Activated T-cell treated with anti-CD3 and anti-CD28 coated beads, Interleukin-2, amount 50 U/mL, for 48 hours (primary cell): ENCODE data around the gene LRRC8E.
A peak's percentile ranks its signal among the peaks of the same experiment; 100 is the strongest.

Experiments
- DNase-seq, 2 experiments: peaks; one replicate each; pipeline ENCODE4 v3.0.0-alpha.2; 2020

LRRC8E gene

DNA sequence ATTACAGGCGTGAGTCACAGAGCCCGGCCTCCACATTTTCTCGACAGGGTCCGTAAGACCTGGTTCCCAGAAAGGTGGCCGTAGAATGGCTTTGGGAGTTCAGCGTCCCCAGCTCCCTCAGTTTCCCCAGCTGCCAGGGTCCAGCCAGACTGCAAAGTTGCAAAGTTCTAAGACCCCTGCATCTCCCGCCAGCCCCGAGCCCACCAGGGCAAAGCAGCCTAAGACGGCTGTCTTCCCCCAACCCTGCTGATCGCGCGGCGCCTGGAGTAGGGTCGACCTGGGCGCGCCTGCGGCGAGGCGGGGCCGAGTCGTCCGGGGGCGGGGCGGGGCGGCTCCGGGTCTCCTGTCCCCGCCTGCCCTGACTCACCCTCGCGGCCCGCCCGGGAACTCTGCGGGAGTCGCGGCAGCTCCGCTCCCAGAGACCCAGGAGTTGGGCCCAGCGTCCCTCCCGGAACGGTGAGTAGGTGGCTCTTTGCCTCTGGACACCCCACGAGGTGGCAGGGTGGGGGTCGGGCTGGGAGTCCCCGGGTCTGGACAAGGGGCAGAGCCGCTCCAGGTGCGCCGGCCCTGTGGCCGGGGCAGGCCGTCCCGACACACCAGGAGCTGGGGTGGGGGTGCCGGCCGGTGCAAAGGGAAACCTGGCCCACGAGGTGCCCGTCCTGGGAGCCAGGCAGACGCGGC, at the start of gene LRRC8E:
TSS of gene LRRC8E (plus strand) at position 366 of the 681 bp plus-strand sequence. CDS start 7,094 bp downstream, outside the sequence.
- DNase-seq, result peak; percentile 58 to 72

DNA sequence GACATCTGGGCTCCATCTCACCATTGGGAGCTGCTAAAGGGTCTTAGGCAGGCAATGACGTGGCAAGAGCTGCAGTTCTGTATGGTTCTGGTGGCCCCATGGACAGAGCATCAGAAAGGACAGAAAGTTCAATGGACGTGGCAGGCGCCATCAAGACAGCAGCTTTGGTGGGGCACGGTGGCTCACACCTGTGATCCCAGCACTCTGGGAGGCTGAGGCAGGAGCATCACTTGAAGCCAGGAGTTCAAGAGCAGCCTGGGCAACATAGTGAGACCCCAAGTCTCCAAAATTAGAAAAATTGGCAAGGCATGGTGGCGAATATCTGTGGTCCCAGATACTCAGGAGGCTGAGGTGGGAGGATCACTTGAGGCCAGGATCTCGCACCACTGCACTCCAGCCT, 48.8 kb upstream of the LRRC8E start:
- no peak for DNase-seq

DNA sequence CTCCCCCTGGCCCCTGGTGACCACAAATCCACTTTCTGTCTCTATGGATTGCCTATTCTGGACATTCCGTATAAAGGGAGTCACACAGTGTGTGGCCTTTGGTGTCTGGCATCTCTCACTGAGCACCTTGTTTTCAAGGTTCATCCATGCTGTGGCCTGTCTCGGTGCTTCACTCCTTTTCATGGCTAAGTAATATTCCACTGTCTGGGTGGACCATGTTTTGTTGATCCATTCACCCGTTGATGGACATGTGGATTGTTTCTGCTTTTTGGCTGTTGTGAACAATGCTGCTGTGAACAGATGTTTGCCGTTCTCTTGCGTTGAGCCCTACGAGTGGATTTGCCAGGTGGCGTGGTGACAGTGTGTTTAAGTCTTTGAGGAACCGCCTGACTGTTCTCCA, 47.7 kb upstream of the LRRC8E start:
- no peak for DNase-seq

DNA sequence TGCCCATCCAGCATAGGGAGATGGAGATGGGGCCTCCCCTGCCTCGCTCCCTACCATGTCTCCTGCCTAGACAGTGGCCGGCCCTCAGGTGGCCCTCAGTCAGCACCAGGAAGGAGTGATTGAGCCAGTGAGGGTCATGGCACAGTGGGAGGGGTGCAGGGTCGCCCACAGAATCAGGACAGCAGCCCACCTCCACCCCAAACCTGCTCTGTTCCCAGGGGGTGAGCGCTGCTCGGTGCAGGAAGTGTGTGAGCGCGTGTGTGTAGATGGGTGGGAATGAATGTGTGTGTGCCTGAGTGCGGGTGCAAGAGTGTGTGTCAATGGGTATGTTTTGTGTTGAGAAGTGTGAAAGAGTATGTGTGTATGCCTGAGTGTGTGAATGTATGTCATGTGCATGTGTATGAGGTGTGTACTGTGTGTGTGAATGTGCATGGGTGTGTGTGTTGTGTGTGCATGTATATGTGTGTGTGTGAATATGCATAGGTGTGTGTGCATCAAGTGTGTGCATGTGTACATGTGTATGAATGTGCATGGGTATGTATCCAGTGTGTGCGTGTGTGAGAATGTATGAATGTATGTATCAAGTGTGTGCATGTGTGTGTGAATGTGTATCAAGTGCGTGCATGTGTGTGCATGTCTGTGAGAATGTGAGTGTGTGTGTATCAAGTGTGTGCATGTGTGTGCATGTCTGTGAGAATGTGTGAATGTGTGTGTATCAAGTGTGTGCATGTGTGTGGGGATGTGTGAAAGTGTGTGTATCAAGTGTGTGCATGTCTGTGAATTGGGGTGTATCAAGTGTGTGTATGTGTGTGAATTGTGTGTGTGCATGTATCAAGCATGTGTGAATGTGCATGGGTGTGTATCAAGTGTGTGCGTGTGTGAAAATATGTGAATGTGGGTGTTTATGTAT, 46.3 kb upstream of the LRRC8E start:
- no peak for DNase-seq

DNA sequence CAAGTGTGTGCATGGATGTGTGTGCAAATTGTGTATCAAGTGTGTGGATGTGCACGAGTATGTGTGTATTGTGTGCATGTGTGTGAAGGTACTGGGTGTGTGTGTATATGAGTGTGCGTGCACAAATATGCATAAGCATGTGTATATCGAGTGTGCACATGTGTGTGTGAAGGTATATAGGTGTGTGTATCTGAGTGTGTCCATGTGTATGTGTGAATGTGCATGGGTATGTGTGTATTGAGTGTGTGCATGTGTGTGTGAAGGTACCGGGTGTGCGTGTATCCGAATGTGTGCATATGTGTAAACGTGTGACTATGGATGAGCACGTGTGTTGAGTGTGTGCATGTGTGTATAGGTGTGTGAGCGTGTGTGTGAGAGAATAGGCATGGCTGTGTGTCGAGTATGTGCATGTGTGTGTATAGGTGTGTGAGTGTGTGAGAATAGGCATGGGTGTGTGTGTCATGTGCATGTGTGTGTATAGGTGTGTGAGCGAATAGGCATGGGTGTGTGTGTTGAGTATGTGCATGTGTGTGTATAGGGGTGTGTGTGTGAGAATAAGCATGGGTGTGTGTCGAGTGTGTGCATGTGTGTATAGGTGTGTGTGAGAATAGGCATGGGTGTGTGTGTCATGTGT, 45.5 kb upstream of the LRRC8E start:
- DNase-seq, result no peak

DNA sequence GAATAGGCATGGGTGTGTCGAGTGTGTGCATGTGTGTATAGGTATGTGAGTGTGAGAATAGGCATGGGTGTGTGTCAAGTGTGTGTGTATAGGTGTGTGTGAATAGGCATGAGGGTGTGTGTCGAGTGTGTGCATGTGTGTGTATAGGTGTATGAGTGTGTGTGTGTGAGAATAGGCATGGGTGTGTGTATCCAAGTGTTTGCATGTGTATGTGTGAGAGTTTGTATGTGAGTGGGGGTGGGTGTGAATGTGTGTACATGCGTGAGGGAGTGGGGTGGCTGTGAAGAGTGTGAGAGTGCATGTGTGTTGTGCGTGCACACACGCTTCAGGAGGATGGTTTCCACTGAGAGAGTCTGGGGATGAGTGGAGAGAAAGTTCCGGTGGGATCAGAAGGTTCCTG, 44.8 kb upstream of the LRRC8E start:
- no peak for DNase-seq

DNA sequence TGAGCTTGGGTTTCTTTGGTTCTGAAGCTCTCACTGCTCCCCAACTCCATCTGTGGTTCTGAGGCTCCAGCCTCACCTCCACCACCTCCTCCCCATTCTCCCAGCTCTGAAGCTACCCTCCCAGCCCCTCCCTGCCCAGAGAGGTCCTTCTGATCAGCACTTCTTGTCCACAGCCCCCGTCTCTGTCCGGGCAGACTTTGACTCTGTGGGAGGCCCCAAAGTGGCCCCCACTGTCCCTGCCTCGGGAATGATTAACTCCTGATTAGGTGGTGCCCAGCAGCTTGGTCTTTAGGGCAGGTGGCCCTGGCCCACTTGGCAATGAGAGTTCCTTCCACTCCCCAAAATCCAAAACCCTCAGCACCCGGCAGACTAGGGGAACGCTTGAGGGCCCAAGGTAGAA, 43.9 kb upstream of the LRRC8E start:
- DNase-seq, result no peak

DNA sequence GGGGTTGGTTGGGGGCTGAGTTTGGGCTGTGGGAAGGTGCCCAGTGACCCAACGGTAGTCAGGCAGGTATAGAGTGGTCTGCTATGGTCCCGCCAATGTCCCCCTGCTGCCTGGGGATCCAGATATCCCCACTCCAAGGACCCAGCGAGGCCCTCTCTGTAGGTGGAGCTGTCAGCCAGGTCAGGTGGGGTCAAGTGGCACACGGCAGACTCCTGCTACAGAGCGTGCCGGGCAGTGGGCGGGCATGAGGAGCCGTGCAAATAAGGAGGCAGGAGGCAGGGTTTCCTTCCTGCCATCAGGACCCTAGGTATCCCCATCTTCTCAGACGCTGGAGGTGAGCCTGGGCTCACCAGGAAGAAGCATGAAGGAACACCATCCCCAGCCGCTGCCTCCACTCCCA, 43.4 kb upstream of the LRRC8E start:
- no peak for DNase-seq

DNA sequence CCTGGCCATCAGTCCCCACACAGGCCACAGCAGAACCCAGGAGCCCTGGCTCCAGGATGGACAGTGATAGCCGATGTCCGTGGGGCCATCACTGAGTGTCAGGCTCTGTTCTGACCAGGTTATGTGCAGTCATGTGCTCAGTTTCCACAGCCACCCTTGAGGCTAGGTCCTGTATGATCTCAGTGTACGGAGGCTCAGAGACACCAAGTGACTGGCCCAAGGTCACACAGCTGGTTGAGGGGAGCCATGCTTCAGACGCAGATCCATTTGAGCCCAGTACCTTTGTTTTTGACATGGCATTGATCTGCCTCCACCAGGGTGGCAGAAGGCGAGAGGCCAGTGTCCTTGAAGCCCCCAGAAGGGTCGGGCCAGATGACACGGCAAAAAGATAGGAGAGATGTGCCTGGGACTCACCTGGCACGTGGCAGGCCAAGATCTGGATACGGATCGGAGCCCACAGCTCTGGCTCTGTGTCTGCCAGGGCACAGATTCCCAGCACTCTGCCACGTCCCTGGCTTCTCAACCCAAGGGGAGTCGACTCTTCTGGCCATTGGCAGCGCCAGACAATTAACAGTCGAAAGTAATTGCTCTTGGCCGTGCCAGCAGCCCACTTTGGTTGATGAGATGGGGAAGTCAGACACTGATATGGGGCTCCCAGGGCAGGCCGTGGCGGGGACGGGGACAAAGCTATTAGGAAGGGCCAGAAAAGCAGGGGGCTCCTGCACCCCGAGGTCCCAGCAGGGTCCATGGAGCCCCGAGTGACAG, 42.7 kb upstream of the LRRC8E start:
- no peak for DNase-seq

DNA sequence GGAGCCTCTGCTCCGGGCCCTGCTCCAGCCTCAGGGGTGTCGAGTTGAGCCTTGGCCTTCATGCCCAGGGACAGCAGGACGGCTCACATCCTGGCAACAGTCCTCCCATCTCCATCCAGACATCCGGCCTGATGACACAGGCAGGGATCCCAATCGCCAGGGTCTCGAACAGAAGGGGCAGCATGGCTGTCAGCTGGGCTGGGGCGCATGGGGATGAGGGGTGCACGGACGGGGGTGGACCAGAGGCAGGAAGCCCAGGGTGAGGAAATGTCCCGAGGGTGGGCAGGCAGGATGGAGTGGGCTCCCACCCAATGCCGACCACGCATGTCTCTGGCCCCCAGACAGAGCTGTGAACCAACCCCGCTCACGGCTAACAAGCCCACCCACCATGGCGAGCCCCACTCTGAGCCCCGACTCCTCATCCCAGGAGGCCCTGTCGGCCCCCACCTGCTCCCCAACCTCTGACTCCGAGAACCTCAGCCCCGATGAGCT, 42.1 kb upstream of the LRRC8E start:
- DNase-seq, result no peak

DNA sequence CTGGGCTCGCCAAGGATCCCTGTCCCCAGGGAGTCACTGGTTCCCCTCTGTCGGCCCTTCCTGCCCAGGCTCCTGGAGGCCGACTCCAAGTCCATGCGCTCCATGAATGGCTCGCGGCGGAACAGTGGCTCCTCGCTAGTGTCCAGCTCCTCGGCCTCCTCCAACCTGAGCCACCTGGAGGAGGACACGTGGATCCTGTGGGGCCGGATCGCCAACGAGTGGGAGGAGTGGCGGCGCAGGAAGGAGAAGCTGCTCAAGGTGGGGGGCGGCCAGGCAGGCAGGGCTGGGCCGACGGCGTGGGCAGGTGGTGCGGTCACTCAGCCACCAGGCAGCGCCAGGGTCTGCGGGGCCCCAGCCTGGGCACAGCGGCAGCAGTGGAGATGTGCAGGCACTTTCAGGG, 40.6 kb upstream of the LRRC8E start:
- DNase-seq, result no peak

DNA sequence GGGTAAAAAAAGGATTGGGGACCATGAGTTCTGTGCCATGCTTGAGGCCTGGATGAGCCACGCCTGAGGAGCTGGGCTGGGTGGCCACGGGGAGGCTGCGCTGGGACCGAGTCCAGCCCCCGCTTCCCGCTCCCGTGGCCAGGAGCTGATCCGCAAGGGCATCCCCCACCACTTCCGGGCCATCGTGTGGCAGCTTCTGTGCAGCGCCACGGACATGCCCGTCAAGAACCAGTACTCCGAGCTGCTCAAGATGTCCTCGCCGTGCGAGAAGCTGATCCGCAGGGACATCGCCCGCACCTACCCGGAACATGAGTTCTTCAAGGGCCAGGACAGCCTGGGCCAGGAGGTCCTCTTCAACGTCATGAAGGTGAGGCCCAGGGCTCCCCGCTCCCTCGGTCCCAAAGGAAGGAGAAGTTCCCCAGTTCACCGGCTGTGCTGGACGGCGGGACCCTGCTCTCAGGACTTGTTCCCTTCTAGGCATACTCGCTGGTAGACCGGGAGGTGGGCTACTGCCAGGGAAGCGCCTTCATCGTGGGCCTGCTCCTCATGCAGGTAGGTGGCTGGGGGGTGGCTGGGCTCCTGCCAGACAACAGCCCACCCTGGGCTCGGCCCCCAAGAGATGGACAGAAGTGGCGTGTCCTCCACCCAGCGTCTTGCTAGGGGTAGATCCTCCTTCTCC, 39.4 kb upstream of the LRRC8E start:
- DNase-seq, result no peak

DNA sequence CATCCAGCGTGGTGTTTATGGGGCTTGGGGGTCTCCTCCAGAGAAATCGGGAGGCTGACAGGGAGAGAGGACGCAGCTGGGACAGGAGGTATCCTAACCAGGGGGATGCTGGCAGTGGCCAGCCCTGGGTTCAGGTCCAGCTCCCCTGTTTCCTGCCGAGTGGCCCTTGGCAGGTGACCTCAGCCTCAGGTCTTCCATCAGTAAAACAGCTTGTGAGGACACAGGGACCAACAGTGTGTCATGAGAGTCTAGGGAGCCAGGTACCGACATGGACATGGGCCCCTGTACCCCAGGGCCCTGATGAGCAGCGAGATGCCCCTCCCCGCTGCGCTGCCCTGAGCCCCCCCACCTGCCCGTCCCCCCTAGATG, 38.7 kb upstream of the LRRC8E start:
- no peak for DNase-seq

DNA sequence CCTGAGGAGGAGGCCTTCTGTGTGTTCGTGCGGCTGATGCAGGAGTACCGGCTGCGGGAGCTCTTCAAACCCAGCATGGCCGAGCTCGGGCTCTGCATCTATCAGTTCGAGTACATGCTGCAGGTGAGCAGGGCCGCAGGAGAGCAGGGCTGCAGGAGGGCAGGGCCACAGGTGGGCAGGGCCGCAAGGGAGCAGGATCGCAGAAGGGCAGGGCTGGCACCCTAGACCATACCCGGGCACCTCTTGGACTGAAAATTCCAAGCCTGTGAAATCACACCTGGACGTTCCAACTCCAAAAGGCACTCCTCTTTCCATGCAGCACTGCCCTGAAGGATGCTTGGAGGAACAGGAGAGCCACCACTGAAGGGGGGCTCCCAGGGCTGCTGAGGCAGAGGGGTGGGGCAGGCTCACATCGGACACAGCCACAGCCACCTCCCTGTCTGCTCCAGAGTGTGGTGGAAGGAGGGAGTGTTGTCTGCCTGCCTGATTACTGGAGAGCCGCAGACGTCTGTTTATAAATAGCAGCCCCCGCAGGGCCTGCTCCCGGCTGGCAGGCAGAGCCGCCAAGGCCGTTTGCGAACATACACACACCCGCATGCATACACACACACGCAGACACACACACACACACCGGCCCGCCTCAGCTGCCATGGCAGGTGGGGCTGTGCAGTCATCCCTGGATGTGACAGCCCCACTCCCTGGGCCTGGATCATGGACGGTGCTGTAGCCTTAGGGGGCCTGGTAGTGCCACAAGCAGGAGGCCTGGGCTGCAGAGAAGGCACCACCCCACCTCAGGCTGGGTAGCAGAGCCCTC, 38.1 kb upstream of the LRRC8E start:
- no peak for DNase-seq

DNA sequence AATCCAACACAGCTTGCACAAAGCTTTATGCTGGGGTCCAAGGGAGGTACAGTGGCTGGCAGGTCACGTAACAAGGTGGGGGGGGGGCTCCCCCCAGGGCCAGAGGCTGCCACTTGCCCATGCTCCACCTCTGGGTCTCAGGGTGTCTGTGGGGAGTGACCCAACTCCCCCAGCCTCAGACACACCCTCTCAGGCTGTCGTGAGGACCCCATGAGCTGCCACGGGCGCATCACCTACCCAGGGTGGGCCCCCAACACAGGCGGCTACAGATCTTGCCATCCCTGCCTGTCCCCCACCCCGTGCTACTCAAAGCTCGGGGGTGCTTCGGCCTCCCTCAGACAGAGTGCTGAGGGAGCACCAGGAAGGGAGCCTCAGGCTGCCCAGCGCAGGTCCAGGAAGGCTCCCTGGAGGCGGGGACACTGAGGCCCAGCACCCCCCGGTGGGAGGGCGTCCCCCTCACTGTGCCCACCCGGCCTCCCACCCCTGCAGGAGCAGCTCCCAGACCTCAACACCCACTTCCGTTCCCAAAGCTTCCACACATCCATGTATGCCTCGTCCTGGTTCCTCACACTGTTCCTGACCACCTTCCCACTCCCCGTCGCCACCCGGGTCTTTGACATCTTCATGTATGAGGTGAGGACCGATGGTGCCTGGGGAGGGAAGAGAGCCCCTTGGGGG, 37.2 kb upstream of the LRRC8E start:
- no peak for DNase-seq

DNA sequence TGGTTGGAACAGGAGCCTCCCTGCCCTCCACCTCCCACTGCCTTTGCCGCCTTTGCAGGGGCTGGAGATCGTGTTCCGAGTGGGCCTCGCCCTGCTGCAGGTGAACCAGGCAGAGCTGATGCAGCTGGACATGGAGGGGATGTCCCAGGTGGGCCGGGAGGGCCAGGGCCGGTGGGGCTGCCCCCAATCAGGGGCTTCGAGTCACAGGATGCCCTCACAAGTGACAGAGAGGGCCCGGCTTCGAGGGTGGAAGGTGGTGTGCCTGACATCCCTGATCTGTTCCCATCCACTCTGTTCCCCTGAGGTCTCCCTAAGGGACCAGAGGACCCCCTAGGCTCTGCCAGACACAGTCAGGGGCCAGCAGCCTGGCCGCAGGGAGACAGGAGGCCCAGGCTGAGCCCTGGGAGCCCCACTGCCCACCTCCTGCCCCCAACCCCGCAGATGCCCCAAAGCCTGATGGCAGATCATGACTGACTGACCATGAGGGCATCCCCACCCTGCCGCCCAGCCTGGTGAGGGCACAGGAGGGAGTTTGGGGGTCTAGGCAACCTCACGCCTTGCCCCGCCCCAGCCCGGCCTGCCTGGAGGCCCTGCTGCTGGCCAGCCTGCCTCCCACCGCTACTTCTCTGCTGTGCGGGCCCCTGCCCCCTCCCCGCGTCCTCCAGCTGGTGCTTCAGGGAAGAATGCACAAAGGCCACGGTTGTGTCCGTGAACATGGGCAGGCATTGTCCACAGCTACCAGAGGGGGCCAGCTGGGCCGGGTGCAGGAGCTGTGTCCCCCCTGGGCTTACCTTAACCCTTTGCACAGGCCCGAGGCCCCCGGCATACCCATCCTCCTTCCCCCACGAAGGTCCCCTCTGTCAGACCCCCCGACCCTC, 36.4 kb upstream of the LRRC8E start:
- DNase-seq, result no peak

DNA sequence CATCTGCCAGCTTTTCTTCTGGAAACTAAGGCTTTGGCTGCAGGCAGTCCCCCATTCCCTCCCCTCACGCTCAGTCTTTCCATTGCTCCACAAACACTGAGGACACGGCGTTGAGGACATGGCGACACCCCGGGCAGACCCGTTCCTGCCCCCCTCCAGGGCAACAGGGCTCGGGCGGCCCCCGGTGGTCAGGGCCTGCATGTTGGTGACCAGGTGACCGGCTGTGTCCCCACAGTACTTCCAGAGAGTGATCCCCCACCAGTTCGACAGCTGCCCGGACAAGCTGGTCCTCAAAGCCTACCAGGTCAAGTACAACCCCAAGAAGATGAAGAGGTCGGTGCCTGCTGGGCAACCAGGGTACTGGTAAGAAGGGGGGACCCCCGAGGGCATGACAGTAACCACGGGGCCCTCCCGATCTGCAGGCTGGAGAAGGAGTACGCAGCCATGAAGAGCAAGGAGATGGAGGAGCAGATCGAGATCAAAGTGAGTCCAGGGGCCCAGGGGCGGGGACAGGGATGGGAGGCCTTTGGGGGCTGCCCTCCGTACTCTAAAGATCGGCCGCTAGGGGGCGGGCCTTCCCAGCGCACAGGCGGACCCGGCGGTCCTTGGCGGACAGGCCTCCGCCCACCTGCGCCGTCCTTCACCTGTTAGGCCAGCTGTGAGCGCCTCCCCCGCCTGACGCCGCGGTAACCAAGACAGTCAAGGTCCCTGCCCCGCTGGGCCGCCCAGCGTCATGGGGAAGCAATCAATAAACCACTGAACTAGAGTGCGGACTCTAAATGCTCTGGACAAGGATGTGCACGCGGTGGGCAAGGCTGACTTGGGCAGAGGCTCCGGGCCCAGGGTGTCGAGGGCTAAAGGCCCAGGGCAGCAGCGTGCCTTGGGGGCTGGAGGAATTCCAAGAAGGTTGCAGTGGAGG, 35.2 kb upstream of the LRRC8E start:
- peak; percentile 80 to 83 for DNase-seq

DNA sequence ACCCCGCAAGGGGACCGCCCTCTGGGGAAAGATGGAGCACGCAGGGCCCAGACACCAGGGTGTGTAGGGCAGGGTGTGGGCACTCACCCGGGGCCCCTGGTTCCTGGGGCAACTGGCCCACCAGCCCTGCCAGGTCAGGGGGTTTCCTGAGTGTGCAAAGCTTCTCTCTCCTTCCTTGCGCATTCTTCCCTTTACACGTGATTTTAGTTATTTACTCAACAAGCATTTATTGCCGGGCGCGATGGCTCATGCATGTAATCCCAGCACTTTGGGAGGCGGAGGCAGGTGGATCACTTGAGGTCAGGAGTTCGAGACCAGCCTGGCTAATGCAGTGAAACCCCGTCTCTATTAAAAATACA, 34.6 kb upstream of the LRRC8E start:
- no peak for DNase-seq
